ENCODE measurements around the gene INO80D.
"Not testable (repeated sequence)": the region's sequence is repeated elsewhere in the genome, so short reads cannot be mapped to it uniquely, and the experiment has no call there.

Gene INO80D

DNA sequence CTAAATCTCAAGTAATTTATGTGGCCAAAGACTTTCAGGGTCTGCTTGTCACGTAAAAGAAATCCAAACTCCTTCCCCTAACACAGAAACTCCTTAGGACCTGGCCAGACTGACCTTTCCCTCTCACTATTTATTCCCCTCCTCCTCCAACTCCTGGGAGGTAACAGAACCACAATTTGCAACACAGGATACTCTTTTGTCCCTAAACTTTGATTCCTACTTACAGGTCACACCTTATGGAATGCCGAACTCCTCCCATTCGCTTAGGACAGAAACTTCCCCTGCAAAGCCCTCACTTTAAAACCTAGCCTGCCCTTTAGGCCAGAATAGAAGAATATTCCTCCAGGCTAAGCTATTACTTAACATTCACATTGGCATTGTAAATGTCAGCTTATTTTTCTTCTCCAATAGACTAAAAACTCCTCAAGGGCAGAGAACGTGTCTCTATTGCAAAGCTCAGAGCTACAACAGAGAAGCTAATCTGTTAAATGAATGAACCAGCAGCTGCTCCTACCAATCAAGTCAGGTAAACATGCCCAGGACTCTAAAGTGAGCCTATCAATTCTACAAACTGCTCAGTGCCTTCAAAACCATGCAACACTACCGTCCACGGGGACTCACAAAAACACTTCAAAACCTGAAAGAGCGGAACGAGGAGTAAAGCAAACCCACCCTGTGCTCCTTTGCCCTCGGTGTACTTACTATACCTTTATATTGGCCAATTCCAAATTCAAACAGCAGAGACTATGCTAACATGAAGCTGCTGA lies 6.1 kb downstream of the INO80D start:
- ChIA-PET POLR2A (no interaction called here), CTCF (no interaction called here)
- H3K4me3 ChIP-seq (ENCODE audit: low read depth, low read length): no peak overlapping the region
- no peak for DNase-seq (ENCODE audit: low read depth, low spot score)
- TF ChIP-seq, protein P1, sequence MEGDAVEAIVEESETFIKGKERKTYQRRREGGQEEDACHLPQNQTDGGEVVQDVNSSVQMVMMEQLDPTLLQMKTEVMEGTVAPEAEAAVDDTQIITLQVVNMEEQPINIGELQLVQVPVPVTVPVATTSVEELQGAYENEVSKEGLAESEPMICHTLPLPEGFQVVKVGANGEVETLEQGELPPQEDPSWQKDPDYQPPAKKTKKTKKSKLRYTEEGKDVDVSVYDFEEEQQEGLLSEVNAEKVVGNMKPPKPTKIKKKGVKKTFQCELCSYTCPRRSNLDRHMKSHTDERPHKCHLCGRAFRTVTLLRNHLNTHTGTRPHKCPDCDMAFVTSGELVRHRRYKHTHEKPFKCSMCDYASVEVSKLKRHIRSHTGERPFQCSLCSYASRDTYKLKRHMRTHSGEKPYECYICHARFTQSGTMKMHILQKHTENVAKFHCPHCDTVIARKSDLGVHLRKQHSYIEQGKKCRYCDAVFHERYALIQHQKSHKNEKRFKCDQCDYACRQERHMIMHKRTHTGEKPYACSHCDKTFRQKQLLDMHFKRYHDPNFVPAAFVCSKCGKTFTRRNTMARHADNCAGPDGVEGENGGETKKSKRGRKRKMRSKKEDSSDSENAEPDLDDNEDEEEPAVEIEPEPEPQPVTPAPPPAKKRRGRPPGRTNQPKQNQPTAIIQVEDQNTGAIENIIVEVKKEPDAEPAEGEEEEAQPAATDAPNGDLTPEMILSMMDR (IDR thresholded peaks at IDR 0.05; ENCODE audit: insufficient read depth, low read length, missing control alignments): no peak

- H3K4me3 ChIP-seq (ENCODE audit: low read depth, low read length); DNase-seq (ENCODE audit: low read depth, low spot score); CTCF ChIA-PET; POLR2A ChIA-PET: not testable (repeated sequence)
Observed at GRCh38 chr2:206077879-206078278, 8.1 kb downstream of the INO80D start.

DNA sequence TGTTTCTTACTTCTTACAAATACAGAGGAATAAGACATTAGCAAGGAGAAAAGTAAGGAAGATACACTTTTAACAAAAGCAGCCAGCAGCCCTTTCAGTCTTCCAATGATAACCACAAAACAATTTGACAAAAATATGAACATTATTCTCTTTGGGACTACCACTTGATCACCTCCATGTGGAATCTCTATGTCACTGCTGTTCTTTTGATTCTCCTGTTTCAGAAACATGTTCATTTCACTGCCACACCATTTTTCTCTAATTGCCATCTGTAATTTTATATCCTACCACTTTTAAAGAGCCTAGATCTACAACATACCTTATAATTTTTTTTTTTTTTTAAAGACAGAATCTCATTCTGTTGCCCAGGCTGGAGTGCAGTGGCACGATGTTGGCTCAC lies 10.9 kb downstream of the INO80D start:
- ChIA-PET CTCF (no interaction called here), POLR2A (no interaction called here)
- TF ChIP-seq, protein P1 (IDR thresholded peaks at IDR 0.05; ENCODE audit: insufficient read depth, low read length, missing control alignments): no peak
- H3K4me3 ChIP-seq (ENCODE audit: low read depth, low read length): no peak overlapping the region
- no peak for DNase-seq (ENCODE audit: low read depth, low spot score)

GRCh38 chr2:206071807-206072206 lies 14.2 kb downstream of the INO80D start:
- POLR2A ChIA-PET: no interaction called here
- DNase-seq (ENCODE audit: low read depth, low spot score): no peak
- CTCF ChIA-PET: interaction anchor here (0.6 to 2.2 kb wide), 3 partner anchors 15 to 31 kb away, joined by 3 to 5 read pairs (median 5); partner anchors contain the start of gene INO80D
- H3K4me3 ChIP-seq (ENCODE audit: low read depth, low read length): no peak overlapping the region
- TF ChIP-seq, protein P1 (IDR thresholded peaks at IDR 0.05; ENCODE audit: insufficient read depth, low read length, missing control alignments): no peak

DNA sequence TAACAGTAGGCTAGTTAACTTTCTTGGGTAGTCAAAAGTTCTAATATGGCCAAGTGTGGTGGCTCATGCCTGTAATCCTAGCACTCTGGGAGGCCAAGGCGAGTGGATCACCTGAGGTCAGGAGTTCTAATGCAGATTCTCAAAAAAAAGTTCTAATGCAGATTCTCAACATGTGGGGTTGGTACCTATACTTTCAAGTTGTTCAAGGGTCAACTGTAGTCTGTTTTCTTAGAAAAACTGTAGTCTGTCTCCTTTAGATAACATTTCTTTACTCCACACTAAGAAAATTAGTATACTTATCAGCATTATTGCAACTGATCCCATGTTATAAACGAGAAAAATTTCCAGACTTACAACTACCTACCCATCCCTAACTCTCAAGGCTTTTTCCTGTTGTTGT lies 16.6 kb downstream of the INO80D start:
- TF ChIP-seq, protein P1 (IDR thresholded peaks at IDR 0.05; ENCODE audit: insufficient read depth, low read length, missing control alignments): no peak
- ChIA-PET CTCF (no interaction called here), POLR2A (no interaction called here)
- no peak for DNase-seq (ENCODE audit: low read depth, low spot score)
- H3K4me3 ChIP-seq (ENCODE audit: low read depth, low read length): no peak overlapping the region

GRCh38 chr2:206068207-206068606 lies 17.8 kb downstream of the INO80D start:
- H3K4me3 ChIP-seq (ENCODE audit: low read depth, low read length): no peak overlapping the region
- POLR2A ChIA-PET: no interaction called here
- TF ChIP-seq, protein P1 (IDR thresholded peaks at IDR 0.05; ENCODE audit: insufficient read depth, low read length, missing control alignments): no peak
- CTCF ChIA-PET: no interaction called here
- no peak for DNase-seq (ENCODE audit: low read depth, low spot score)

GRCh38 chr2:206064077-206064476 lies 21.9 kb downstream of the INO80D start:
- CTCF ChIA-PET: no interaction called here
- POLR2A ChIA-PET: no interaction called here
- no peak for DNase-seq (ENCODE audit: low read depth, low spot score)
- TF ChIP-seq, protein P1 (IDR thresholded peaks at IDR 0.05; ENCODE audit: insufficient read depth, low read length, missing control alignments): no peak
- H3K4me3 ChIP-seq (ENCODE audit: low read depth, low read length): no peak overlapping the region

All from AG04449 (cell line).